ENCODE results near the gene PARP4. TPM values are rescaled to one million over a fixed set of nuclear protein-coding genes. Genes with fewer than 3 reads are reported as not detected.
A peak's percentile ranks its signal among the peaks of the same experiment; 100 is the strongest.
"Not testable (repeated sequence)": the region's sequence is repeated elsewhere in the genome, so short reads cannot be mapped to it uniquely, and the experiment has no call there.

Gene PARP4
- total and polyA plus RNA-seq, 2 of the 13 experiments (the other 11 are each of a cell fraction or from before 2014, with no cell fraction given), result 40.5 to 42.6 TPM

GRCh38 chr13:24419668-24420067, 92.9 kb downstream of the PARP4 start:
- TF ChIP-seq SETDB1 (CRISPR knock-in tag; IDR thresholded peaks at IDR 0.05; ENCODE audit: borderline replicate concordance) (peak; percentile 81; the same call in 1 of the 2 replicates), BHLHE40 (IDR thresholded peaks at IDR 0.05; ENCODE audit: low read length) (peak; percentile 43), ZNF253 (CRISPR knock-in tag; IDR thresholded peaks at IDR 0.05; ENCODE audit: borderline replicate concordance) (peak; percentile 96; the same call in 1 of the 2 replicates), FOXA1 (CRISPR knock-in tag; IDR thresholded peaks at IDR 0.05) (peak; percentile 40; the same call in 1 of the 2 replicates), FOXA3 (CRISPR knock-in tag; IDR thresholded peaks at IDR 0.05) (0 out of 2 replicates have a peak, but pooled peaks have one; percentile 24)
- POLR2A ChIA-PET; intact Hi-C loops (cut with micrococcal nuclease; ENCODE audit: unreplicated experiment); H2AFZ ChIP-seq (ENCODE audit: low read length); CTCF ChIA-PET (ENCODE audit: low intra/inter-chr PET ratio, low total read pairs); H3K4me2 ChIP-seq (ENCODE audit: low read depth, low read length); ATAC-seq; FAIRE-seq; H3K4me3 ChIP-seq (replicated peaks in 1 of 3; ENCODE audit: insufficient read depth in 1 of 3, low read depth in 2 of 3, low read length in 3 of 3); BruUV-seq (replicated peaks); H3K27me3 ChIP-seq (ENCODE audit: control insufficient read depth in 1 of 2, insufficient read depth in 2 of 2, low read length in 2 of 2); H3K9ac ChIP-seq (ENCODE audit: insufficient read depth, low read depth, low read length); in situ Hi-C loops (cut with HindIII; ENCODE audit: extremely low pct_ligation_motif_present, low pct_unique_long_range_greater_than_20kb); H4K20me1 ChIP-seq (ENCODE audit: insufficient read depth, low read length); H3K79me2 ChIP-seq (ENCODE audit: insufficient read depth, low read length); H3K27ac ChIP-seq (ENCODE audit: extremely low read length, insufficient read depth, low read length); H3K4me1 ChIP-seq (ENCODE audit: insufficient read depth, low read length); TF ChIP-seq FOXA1 (IDR thresholded peaks at IDR 0.05): not testable (repeated sequence)
- Histone ChIP-seq H3K36me3 (replicated peaks in 1 of 2; ENCODE audit: control insufficient read depth in 1 of 2, insufficient read depth in 2 of 2, low read length in 2 of 2) (peaks cover 2 to 16% of the 10 kb centered on the region in 2 experiments; a peak in 2 of 5 replicates), H3K9me3 (ENCODE audit: low read length) (peaks cover 16% of the 10 kb centered on the region)
- peak; percentile 21 for DNase-seq (ENCODE audit: low spot score)
- 76% methylated on average over 6 of the region's 6 CpGs for WGBS (ENCODE audit: low lambda C conversion rate)

GRCh38 chr13:24407844-24408243, 104.7 kb downstream of the PARP4 start:
- no peaks in the 10 kb centered on the region for H4K20me1 ChIP-seq (ENCODE audit: insufficient read depth, low read length)
- H3K27me3 ChIP-seq (ENCODE audit: control insufficient read depth in 1 of 2, insufficient read depth in 2 of 2, low read length in 2 of 2), result no peaks in the 10 kb centered on the region
- H2AFZ ChIP-seq (ENCODE audit: low read length), result no peak overlapping the region
- no peaks in the 10 kb centered on the region for H3K4me1 ChIP-seq (ENCODE audit: insufficient read depth, low read length)
- no peak overlapping the region for H3K4me2 ChIP-seq (ENCODE audit: low read depth, low read length)
- BruUV-seq (replicated peaks), result no TSS peak
- no peaks in the 10 kb centered on the region for H3K79me2 ChIP-seq (ENCODE audit: insufficient read depth, low read length)
- H3K9me3 ChIP-seq (ENCODE audit: low read length), result no peaks in the 10 kb centered on the region
- no peak overlapping the region for H3K9ac ChIP-seq (ENCODE audit: insufficient read depth, low read depth, low read length)
- no peaks in the 10 kb centered on the region for H3K36me3 ChIP-seq (replicated peaks in 1 of 2; ENCODE audit: control insufficient read depth in 1 of 2, insufficient read depth in 2 of 2, low read length in 2 of 2)
- in situ Hi-C loops (cut with HindIII; ENCODE audit: extremely low pct_ligation_motif_present, low pct_unique_long_range_greater_than_20kb) (no loop called here), intact Hi-C loops (cut with micrococcal nuclease; ENCODE audit: unreplicated experiment) (no loop called here)
- no peak for FAIRE-seq
- no peak overlapping the region for H3K27ac ChIP-seq (ENCODE audit: extremely low read length, insufficient read depth, low read length)
- POLR2A ChIA-PET, result no interaction called here
- no peak for DNase-seq (ENCODE audit: low spot score)
- H3K4me3 ChIP-seq (replicated peaks in 1 of 3; ENCODE audit: insufficient read depth in 1 of 3, low read depth in 2 of 3, low read length in 3 of 3), result no peak overlapping the region
- CTCF ChIA-PET (ENCODE audit: low intra/inter-chr PET ratio, low total read pairs), result no interaction called here
- ATAC-seq, result no peak
- 35% methylated on average over 3 of the region's 3 CpGs for WGBS (ENCODE audit: low lambda C conversion rate)
- TF ChIP-seq HNF4A (CRISPR knock-in tag; IDR thresholded peaks at IDR 0.05), result no peak
- TF ChIP-seq ZNF224 (CRISPR knock-in tag; IDR thresholded peaks at IDR 0.05), result no peak
- TF ChIP-seq ZNF841 (CRISPR knock-in tag; IDR thresholded peaks at IDR 0.05; ENCODE audit: borderline replicate concordance), result no peak
- TF ChIP-seq FUBP1 (CRISPR knock-in tag; IDR thresholded peaks at IDR 0.05; ENCODE audit: borderline replicate concordance), result no peak
- TF ChIP-seq SOX5 (CRISPR knock-in tag; IDR thresholded peaks at IDR 0.05; ENCODE audit: borderline replicate concordance), result no peak
- TF ChIP-seq ZNF83 (CRISPR knock-in tag; IDR thresholded peaks at IDR 0.05; ENCODE audit: borderline replicate concordance), result no peak
- no peak for TF ChIP-seq KLF15 (CRISPR knock-in tag; IDR thresholded peaks at IDR 0.05; ENCODE audit: borderline replicate concordance)
- no peak for TF ChIP-seq POLR2AphosphoS5 (IDR thresholded peaks at IDR 0.05; ENCODE audit: low read depth, low read length)
- TF ChIP-seq PTBP1 (IDR thresholded peaks at IDR 0.05; ENCODE audit: low read depth, low read length, poor library complexity, severe bottlenecking), result no peak
- TF ChIP-seq NR2C2 (CRISPR knock-in tag; IDR thresholded peaks at IDR 0.05; ENCODE audit: borderline replicate concordance), result no peak
- no peak for TF ChIP-seq ZZZ3 (CRISPR knock-in tag; IDR thresholded peaks at IDR 0.05; ENCODE audit: borderline replicate concordance)
- no peak for TF ChIP-seq ZNF468 (CRISPR knock-in tag; IDR thresholded peaks at IDR 0.05)
- TF ChIP-seq ZNF530 (CRISPR knock-in tag; IDR thresholded peaks at IDR 0.05; ENCODE audit: low read depth), result no peak
- no peak for TF ChIP-seq ZNF737 (CRISPR knock-in tag; IDR thresholded peaks at IDR 0.05; ENCODE audit: borderline replicate concordance)
